DMS 273 treated with DMSO at 0.1 percent for 48 hours (cell line): ENCODE measurements around the gene SLC27A4.

ENCODE experiments used
- DNase-seq: peaks from one replicate; lab custom pipeline; 2025; lab: John Stamatoyannopoulos, UW

The SLC27A4 gene

DNA sequence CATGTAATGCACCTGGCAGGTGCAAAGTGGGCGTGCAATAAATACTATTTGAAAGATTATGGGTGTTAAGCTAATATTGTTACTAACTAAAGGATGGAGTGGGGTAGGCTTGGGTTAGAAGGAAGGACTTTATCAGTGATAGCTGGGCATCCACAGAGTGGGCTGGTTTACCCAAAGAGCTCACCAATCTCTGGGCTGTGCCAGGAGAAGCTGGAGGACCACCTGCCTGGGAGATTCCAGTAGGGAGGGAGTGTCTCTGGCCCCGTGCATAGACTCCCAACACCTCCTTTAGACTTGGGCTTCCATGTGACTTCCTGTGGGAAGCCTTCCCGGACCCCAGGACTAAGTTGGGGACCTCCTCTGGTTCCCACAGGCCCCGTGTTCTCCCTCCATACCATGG, 25.2 kb downstream of the SLC27A4 start:
- no peak for DNase-seq

DNA sequence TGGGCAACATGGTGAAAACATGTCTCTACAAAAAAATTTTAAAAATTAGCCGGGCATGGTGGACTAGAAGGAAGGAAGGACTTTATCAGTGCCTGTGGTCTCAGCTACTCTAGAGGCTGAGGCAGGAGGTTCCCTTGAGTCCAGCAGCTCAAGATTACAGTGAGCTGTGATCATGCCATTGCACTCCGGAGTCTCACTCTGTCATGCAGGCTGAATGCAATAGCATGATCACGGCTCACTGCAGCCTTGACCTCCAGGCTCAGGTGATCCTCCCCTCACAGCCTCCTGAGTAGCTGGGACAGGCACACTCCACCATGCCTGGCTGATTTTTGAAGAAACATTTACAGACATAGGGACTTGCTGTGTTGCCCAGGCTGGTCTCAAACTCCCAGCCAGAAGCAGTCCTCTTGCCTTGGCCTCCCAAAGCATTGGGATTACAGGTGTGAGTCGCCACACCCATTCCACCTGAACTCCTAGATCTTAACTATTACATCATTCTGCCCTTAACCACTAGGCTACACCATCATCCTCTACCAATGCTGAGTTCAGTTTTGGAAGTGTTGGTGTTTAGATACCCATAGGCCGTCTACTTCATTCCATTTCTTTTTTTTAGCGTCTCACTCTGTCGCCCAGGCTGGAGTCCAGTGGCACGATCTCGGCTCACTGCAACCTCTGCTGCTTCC, 28.8 kb downstream of the SLC27A4 start:
- no peak for DNase-seq

DNA sequence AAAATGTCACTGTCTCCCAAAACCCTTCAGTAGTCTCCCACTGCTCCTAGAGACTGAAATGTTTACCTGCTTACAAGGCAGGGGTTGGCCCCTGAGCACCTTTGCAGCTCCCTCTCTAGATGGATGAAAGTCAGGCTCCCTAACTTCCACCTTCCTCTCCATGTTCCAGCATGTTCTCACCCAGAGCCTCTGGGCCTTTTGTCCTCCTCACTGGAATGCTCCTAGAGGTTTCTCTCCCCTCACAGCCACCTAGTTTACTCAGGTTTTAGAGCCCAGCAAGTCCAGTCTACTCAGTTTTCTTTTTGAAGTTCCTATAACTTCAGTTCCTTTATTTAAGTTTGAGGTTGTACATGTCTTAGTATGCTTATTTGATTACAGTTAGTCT, 30.0 kb downstream of the SLC27A4 start:
- peak; percentile 39 for DNase-seq

DNA sequence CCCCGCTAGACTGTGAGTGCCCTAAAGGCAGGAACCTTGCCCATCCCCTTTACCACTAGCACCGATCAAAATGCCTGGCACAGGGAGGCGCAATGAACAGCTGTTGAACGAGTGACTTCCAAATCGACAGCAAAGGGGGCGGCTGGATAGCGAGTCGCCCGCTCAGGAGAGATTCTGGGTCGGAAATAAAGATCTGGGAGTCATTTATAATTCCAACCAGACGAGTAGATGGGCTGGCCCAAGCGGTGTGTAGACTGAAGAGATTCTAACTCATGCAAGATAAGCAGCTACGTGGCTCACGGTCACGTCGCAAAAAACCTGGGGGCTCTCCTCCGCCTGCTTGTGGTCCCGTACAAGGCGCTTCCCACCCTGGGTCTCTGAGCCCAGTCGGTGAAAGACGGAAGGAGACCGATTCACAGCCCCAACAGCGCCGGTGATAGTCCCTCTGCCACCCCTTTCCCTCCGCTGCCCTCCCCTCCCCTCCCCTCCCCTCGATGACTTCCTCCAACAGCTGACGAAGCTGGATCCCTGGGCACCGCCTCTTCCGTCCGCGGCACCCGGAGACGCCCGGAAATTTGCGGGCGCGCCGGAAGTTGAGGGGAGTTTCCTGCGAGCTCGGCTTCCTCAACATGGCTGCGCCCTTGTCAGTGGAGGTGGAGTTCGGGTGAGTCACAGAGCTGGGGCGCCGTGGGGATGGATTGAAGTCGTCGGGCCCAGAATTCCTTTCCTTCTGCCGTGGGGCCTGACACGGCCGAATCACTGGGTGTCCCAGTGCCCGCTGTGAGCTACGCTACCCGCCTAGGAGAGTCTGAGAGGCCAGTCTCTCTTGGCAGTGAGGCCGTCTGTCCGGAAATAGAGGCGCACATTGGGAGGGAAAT, 30.7 kb downstream of the SLC27A4 start, which contains the start of gene URM1:
Gene URM1 (plus strand): TSS at position 623 of the 878 bp plus-strand sequence. CDS start 7 bp downstream, at position 630.
- DNase-seq: peak; percentile 76

DNA sequence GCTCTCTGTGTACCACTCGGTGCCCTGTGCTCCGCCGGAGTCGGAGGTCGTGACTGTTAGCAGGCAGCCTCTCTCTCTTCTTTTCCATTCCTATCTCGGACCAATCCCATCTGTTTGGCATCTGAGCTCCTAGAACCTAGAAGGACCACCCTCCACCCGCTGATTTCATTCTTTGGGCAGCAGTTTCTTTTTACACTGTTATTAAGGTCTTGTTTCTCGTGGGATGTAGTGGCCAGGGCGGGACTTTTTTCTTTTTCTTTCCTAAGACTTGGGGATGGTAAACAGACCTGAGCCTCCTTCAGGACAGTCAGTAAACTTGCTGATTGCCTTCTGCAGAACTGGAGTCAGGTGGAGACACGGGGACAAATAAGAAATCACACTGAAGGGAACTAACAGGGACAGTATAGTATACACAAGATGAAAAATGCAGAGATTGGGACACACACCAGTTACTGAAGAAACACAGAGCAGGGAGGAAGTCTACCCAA, 31.3 kb downstream of the SLC27A4 start:
- DNase-seq: no peak

- DNase-seq: no peak
Observed at GRCh38 chr9:128372188-128372641, 31.9 kb downstream of the SLC27A4 start.

GRCh38 chr9:128372784-128373183, 32.5 kb downstream of the SLC27A4 start:
- no peak for DNase-seq

DNA sequence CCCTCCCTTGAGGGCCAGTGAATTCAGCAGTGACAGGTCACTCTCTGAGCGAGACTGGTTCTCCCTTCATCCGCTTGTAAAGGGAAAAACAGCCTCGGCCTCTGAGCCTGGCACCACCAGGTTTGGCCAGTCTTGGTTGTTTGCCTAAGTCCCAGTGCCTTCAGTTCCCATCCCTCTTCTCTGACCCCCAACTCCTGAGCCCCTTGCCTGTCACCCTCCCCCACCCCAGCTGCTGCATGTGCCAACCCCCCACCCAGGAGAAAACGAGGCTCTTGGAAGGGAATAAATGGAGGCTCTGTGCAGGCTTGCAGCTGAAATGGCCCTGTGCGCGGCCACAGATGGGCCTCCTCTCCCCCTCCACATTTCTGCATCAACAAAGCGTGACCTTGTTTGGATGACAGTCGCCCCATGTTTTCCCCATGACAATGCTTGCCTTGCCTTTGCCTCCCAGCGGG, 33.9 kb downstream of the SLC27A4 start:
- DNase-seq: no peak

DNA sequence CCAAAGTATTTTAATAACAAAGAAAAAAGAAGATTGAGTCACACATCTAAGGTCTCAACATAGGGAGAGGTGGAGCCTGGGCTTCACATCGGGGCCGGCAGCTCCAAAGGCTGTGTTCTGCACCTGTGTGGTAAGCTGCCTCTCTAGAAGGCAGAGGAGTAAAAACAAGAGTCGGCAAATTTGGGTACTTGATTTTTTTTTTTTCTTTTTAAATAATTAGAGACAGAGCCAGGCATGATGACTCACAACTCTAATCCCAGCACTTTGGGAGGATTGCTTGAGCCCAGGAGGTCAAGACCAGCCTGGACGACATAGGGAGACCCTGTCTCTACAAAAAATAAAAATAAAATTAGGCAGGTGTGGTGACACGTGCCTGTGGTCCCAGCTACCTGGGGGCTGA, 35.5 kb downstream of the SLC27A4 start:
- DNase-seq: no peak

DNA sequence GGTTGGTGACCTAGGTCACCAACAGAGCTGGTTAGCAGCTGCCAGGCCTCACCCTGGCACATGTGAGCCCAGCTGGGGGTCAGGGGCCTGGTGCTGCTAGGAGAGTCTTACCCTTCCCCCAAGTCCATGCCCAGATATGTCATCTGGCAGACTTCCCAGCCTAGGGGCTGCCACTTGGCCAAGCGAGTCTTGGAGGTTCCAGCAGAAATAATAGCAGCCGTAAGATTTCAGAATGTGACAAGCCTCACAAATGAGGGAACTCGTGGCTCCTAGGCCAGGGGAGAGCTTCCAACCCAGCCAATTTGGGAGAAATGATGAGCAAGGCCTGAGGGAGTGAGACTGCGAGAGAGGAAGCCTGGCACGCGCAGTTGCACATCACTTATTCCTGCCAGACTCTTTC, 41.9 kb downstream of the SLC27A4 start:
- DNase-seq: peak; percentile 55

DNA sequence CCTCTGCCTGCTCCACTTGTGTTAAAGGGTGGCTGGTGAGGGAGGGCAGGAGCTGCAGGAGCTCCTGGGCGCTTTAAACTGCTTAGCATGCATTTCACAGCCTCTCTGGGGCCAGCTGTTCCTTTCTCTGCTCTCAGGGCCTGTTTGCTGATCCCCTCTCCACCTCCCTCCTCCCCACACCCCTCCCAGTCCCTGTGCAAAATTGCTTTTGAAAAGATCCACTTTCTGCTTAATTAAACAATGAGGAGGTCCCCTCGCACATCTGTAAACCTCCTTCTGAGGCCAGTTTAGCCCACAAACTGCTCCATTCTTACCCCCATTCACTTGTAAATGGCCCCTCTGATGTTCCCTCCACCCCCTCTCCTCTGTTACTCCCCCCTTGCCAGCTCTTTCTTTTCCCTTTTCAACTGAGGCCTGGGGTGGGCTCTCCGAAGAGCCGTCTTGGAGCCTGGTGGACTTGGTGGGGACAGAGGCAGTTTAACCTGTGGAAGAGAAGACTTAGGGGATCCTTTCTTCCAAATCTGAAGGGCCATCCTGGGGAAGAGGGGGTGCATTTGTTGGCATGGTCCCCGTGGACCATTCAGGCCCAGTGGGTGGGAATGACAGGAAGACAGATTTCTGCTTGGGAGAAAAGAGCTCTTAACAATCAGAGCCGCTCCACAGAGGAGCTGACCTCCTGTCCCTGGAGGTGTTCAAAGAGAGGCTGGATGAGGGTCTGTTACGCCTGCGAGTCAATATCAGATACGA, 42.9 kb downstream of the SLC27A4 start:
- peak; percentile 84 for DNase-seq

DNA sequence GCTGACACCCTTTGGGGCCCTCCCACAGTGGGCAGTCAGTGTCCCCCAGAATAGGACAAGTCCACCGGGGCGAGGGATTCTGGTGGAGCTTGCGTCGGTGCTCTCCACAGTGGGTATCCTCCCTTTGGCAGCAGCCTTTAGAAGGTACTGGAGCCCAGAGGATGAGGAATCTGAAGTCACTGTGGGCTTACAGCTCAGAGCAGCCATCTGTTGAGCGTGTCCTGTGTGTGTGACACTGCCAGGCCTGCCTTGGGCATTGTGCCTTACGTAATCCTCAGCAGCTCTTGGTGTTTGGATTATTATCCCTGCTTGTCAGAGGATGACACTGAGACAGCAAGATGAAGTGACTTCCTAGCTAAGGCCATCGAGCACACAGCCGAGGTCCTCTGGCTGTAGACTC, 43.5 kb downstream of the SLC27A4 start:
- DNase-seq: no peak

- DNase-seq: no peak
Observed at GRCh38 chr9:128384801-128385495, 44.6 kb downstream of the SLC27A4 start.

- DNase-seq: peak; percentile 20
Observed at GRCh38 chr9:128385496-128386460, 45.5 kb downstream of the SLC27A4 start.

GRCh38 chr9:128388150-128388549, 47.8 kb downstream of the SLC27A4 start:
- DNase-seq: no peak

DNA sequence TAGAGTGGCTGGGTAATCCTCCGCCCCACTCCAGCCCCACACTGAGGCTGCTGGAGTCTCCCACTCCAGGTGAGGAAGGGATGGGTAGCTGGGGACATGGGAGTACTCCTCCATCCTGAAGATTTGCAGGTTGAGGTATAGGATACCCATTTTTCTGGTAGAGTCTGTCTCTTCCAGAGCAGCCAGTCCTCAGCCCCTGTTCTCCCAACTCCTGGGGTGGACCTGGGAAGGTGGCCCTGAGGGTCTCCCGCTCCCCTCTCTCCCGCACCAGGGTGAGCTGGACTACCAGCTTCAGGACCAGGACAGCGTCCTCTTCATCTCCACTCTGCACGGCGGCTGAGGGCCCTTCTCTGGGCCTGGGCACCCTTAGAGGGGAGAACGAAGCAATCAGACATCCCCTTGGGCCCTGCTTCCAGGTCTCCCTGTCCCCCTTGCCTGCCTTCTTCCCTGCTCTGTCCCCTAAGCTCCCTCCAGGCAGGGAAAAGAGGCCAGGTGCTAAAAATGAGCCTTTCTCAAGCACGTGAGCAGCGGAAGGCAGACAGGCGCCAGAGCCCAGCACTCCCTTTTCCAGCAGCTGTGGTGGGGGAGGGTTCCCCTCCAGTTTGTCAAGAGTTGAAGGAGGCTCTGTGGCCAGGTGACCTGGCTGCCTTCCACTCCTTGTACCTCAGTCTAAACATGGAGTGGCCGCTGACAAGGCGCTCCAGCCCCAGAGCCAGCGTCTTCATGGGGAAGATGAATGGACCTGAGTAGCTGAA, 49.2 kb downstream of the SLC27A4 start:
- DNase-seq: peak; percentile 34

DNA sequence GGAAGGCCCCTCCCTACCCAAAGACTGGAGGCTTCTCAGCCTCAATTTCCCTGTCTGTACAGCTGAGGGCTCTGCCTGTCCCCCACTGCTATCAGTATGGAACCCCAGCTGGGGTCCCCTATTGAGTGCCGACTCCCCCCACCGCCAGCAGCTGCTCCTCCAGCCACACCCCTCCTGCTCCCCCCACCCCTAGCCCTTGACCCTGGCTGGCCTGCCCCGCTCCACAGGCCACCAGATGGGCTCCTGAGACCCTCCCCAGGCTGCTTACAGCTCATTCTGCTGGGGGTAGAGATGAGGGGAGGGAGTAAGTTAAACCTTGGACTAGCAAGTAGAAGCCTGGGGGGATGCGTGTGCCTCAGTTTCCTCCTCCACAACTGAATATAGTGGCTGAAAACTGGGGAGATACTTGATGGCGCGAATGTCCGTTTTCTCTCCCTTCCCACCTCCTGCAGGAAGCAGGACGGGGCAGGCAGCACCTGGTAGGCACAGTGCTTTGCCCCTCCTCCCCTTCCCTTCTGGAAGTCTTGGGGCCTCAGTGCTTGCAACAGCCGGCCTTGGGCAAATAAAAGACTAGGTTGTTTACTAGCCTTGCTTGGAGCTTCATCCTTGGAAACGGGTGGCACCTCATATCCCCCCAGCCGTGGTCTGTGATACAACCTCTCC, 50.0 kb downstream of the SLC27A4 start:
- DNase-seq: no peak

DNA sequence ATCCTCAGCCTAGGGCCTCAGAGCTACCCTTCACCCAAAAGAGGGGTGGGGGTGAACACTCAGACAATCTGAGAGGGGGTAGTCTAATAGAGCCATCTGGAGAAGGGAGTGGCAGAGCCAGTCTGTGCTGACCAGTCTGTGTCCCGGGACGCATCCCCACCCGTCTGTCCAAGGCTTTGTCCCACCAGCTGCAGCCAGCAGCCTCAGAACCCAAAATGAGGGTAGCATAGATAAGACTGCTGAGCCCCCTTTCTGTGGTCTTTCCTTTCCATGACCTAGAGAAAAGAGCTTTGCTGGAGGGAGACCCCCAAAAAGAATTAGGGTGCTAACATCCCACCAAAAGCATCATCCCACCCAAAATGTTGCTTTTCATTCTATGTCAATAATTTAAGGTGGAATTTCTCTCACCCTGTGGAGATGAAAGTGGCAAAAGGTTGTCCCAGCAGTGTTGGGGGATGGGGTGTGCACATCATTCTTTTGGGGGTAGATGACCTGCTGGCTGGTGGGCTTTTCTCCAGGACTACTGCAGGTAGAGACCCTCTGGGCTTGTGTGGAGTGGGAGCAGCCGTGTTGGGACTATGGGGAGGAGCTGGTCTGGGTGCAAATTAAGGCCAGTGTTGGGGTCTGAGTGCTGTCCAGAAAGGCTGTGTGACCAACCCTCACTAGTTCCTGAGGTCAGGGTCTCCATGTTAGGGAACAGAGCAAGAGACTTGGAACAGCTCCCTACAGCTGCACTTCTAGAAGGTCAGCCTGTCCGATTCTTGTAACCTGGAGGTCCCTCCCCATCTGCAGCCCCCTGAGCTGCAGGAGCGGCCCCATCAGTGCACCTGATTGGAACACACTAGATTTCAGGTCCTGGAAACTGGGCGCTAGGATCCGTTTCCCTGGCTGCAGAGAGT, 50.7 kb downstream of the SLC27A4 start:
- DNase-seq: no peak
